NCI-H748 (cell line): ENCODE measurements around the gene SYNE2.

Experiments
- DNase-seq: peaks from one replicate; lab custom pipeline; 2025; ENCODE audit not compliant: unreplicated experiment; lab: John Stamatoyannopoulos, UW

Gene SYNE2

GRCh38 chr14:64069634-64070359 lies 217.0 kb downstream of the SYNE2 start:
- DNase-seq, result no peak

GRCh38 chr14:64074961-64075612 lies 222.3 kb downstream of the SYNE2 start:
- DNase-seq, result no peak

- no peak for DNase-seq
Measured at GRCh38 chr14:64075613-64076005, 222.8 kb downstream of the SYNE2 start.

- DNase-seq, result no peak
Measured at GRCh38 chr14:64080452-64080851, 227.6 kb downstream of the SYNE2 start.

GRCh38 chr14:64081174-64081746 lies 228.5 kb downstream of the SYNE2 start:
- DNase-seq, result no peak

GRCh38 chr14:64082837-64083236 lies 230.0 kb downstream of the SYNE2 start:
- no peak for DNase-seq

- no peak for DNase-seq
Measured at GRCh38 chr14:64088647-64088964, 235.8 kb downstream of the SYNE2 start.

GRCh38 chr14:64089920-64090319 lies 237.1 kb downstream of the SYNE2 start:
- no peak for DNase-seq

- no peak for DNase-seq
Measured at GRCh38 chr14:64091217-64091616, 238.4 kb downstream of the SYNE2 start.

- no peak for DNase-seq
Measured at GRCh38 chr14:64092338-64092737, 239.5 kb downstream of the SYNE2 start.

- DNase-seq, result no peak
Measured at GRCh38 chr14:64092940-64093339, 240.1 kb downstream of the SYNE2 start.

GRCh38 chr14:64095620-64096019 lies 242.8 kb downstream of the SYNE2 start:
- no peak for DNase-seq

GRCh38 chr14:64098120-64098519 lies 245.3 kb downstream of the SYNE2 start:
- DNase-seq, result no peak

GRCh38 chr14:64107438-64107837 lies 254.6 kb downstream of the SYNE2 start:
- DNase-seq, result no peak

GRCh38 chr14:64109819-64110554 lies 257.2 kb downstream of the SYNE2 start:
- DNase-seq, result no peak

- DNase-seq, result no peak
Measured at GRCh38 chr14:64110802-64111201, 258.0 kb downstream of the SYNE2 start.

- DNase-seq, result no peak
Measured at GRCh38 chr14:64112867-64113678, 260.3 kb downstream of the SYNE2 start.

- no peak for DNase-seq
Measured at GRCh38 chr14:64114166-64114565, 261.4 kb downstream of the SYNE2 start.

- DNase-seq, result no peak
Measured at GRCh38 chr14:64114796-64115195, 262.0 kb downstream of the SYNE2 start.

GRCh38 chr14:64115401-64115800 lies 262.6 kb downstream of the SYNE2 start:
- DNase-seq, result no peak
